Activated CD4-positive, alpha-beta T cell treated with anti-CD3 and anti-CD28 coated beads for 4 hours (primary cell): Measurements from ENCODE around the gene SRRD.

Source experiments
- DNase-seq, 2 donors: peaks; one replicate each; pipeline ENCODE4 v3.0.0-alpha.2; 2020

The SRRD gene

GRCh38 chr22:26453812-26454500 lies 29.7 kb upstream of the SRRD start:
- DNase-seq = no peak

- no peak for DNase-seq
These were observed 25.9 kb upstream of the SRRD start for GRCh38 chr22:26457661-26458272.

DNA sequence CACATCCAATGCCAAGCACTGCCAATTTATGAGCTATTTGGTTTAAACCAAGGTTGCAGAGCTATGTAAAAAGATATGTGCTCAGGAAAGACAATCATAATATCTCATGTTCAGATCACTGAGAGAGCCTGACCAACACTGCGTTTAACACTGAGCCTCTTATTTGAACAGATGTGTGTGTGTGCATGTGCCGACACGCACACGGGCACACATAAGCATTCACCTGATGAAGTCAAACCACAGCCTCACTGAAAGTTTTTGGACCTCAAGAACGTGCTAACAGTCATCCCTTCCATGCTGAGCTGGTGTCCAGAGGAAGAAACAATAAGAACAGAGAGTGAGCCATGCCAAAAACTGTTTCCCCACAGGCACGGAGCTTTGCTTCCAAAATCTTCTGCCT lies 23.5 kb upstream of the SRRD start:
- no peak for DNase-seq

DNA sequence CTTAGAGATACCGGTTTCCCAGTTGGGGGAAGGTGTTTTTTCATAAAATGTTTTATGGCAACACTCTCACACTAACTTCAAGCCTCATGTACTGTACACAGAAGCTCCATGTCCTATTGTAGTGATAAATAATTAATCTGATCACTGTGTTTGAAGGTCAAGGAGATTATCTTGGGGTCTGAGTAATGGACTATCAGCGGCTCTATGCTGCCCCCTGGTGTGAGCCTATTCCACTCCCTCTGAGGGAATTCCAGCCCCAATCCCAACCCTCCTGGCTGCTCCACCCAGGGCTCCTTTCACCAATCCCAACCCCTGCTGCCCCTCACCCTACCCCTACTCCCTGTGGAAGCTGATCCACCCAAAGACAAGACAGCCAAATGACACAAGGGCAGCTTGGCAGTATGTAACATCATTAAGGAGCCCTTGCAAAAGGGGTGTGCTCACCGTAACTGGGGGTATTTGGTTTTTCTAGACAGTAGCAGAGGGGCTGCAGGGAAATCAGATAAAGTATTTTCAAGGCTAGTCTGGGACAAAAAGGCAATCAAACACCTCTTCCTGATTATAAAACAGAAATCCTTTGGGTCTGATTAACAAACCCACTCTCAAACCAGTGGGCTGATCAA lies 22.4 kb upstream of the SRRD start:
- peak; percentile 33 to 43 for DNase-seq

GRCh38 chr22:26462051-26462450 lies 21.6 kb upstream of the SRRD start:
- DNase-seq = no peak

DNA sequence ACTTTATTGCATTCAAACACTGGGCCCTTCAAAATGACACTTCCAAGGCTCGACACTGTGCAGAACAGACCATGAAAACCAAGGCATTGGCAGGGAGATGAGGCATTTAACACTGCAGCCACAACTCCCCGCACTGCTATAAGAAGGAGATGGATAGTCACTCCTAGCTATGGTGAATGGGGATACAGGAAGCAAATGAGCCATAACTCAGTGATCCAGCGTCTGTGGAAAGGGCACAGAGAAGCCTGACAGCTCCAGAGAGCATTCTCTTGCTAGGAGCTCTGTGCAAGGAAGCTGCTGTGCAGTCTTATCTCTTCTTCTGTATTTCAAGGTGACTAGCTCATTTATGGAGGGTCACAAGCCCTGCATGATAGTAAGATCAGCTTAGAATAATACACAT lies 21.0 kb upstream of the SRRD start:
- no peak for DNase-seq

DNA sequence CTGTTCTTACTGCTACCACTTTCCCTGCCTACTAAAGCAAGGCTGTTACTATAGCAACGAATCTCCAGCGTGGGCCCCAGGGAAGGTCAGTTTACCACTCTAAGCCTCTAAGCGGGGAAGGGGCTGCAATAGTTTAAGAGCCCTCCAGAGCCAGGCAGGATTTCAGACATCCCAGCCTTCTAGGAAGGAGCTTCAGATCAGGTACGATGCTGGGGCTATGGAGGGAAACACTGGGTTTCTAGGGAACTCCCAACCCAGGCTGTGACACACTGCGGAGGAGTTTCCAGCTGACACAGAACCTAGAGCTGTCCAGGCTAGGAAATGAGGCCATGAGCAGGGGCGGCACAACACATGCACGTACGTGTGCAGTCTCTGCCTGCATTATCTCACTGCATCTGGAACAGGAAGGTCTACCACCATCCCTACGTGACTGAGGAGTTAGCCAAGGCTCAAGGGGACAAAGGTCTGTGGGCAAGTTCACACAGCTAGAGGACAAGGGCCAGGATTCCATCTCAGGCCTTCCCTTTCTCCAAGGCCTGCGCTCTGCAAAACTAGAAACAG lies 20.5 kb upstream of the SRRD start:
- no peak for DNase-seq

- no peak for DNase-seq
These were observed 20.0 kb upstream of the SRRD start for GRCh38 chr22:26463688-26464087.

- DNase-seq = no peak
These were observed 19.4 kb upstream of the SRRD start for GRCh38 chr22:26464312-26464711.

- DNase-seq = no peak
These were observed 17.5 kb upstream of the SRRD start for GRCh38 chr22:26466196-26466595.

DNA sequence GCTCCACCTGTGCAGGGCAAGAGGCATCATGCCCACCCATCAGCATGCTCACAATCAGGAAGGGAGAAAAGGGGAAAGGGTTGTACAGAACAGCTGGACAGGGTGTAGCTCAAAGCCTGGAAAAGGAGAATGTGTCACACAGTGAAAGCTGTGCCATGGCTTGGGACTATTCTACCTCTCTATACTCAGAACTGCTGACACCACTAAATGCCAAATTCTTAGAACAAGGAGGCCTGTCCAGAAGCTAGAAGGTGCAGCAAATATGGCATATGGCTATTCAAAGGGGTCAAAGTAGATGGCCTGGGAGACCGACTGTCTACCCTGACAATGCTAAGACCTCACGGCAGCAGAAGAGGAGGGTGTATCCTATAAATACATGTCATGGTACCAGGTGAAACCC lies 12.9 kb upstream of the SRRD start:
- no peak for DNase-seq

DNA sequence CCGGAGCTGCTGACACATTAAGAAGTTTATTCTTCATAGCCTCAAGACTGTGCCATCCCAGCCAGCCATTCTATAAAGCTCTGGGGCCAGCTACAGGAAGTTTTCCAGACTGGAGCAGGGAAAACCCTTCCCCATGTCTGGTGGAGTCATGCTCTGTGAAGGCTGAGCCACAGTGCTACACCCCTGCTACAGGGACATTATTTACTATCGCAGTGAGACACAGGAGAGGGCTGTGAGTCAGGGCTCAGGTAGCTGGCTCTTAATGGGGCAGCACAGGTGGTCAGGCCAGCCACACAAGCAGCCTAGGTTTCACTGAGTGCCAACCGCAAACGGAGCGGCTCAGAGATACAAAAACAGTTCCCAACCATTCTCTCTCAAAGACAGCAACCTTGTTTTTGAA lies 12.2 kb upstream of the SRRD start:
- no peak for DNase-seq

DNA sequence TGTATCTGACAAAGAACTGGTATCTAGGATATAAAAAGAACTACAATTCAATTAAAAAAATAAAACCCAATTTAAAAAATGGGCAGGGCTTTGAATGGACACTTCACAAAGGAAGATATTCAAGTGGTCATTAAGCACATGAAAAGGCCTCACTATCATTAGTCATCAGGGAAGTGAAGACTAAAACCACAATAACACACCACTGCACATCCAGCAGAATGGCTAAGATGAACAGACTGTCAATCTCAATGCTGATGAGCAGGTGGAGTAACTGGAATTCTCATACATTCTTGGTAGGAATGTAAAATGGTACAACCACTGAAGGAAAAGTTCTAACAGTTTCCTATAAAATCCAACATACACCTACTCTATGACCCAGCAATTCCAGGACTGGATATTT lies 9.0 kb upstream of the SRRD start:
- DNase-seq = no peak

DNA sequence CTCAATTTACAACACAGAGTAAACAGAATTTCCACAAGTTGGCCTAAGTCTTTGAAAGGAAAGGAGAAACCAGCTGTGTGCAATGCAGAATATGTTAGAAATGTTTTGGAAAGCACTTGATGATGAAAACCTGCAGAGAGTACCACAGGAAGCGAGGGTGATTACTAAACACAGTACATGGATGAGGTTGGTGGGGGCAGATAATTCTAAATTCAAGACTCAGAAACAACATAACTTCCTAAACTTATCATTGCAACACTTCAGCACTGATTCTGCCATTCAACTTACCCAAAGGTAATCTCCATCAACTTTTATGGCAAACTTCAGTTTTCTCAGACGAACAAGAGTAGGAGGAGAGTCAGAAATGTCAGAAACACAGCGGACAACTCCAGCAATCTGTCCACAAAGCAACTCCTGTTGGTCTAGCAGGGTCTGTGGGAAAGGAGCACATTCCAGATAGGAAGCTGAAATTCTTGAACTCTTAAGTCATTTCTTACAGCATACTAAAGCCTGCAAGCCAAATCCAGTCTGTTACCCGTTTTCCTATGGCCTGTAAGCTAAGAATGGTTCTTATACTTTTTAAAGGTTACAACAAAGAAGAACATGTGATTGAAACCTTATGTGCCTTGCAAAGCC lies 6.9 kb upstream of the SRRD start:
- no peak for DNase-seq

DNA sequence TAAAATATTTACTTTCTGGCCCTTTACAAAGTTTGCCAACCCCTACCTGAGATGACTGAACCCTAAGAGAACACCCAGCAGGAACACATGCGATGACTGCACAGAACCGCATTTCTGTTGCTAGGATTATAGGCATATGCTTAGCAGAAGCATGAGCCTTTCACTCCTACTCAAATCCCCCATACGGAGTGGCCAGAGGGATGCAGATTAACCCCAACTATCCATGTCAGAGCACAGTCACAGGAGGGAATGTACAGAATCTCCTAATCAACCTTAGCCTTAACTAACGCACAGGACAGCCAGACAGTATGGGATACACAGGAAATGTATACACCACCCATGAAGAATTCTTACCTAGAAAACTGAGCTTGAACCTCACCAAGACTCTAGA lies 6.3 kb upstream of the SRRD start:
- DNase-seq = no peak

DNA sequence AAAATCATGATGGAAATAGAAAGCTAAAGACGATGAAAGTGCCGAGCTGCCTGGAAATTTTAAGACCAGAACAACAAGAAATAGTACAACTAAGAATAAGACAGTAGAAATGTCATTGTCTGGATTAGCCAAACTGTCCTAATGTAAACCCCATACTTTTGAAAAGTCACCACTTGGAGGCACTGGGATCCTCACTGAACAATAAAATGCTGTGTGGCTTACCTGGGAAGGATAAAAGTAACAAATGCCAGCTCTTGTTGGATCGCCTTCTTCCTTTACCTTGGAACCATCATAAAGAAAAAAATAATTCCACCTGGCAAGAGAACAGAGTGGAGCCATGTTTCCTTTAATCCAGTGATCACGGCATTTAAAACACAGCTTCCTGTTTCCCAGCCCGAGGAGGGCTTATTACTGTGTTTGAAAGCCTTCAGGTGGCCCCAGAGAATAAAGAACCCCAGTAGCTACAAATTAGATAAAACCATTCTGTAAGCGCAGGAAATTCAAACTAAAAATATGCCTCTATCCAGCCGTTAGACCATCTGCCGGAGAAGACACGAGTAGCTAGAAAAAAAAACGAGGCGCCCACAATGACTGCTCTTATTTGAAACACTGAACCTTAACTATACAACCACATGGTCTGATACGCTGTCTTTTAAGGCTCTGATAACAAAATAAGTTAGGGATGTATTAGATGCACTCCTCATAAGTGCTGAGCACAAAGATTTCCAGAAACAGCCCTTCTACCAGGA lies 4.5 kb upstream of the SRRD start:
- no peak for DNase-seq

DNA sequence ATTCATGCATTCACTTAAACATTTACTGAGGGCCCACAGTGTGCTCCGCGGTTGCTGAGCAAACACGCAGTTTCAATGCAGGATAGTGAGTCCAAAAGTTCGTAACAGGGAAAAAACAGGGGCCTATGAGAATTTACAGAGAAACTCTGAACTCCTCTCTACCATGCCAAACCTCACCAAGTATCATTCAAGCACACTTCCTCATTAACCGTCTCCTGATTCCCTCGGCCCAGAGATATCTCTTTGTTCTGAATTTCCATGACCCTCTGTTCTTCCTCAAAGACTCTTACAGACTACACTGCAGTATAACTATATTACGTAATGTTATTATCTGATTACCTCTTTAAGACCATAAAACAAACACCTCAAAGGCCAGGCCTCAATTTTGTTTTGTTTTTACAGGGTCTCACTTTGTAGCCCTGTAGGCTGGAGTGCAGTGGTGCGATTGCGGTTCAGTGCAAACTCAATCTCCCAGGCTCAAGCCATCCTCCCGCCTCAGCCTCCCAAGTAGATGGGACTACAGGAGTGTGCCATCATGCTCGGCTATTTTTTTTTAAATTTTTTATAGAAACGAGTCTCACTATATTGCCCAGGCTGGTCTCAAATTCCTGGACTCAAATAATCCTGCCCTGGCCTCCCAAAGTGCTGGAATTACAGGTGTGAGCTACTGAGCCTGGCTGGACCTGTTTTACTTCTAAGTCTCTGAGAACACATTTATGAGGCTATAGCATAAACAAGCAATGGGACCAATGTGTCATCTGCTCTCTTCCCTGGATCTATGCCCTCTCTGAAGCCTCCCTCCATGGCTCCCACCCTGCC lies 3.7 kb upstream of the SRRD start:
- no peak for DNase-seq

GRCh38 chr22:26480611-26480932 lies 3.1 kb upstream of the SRRD start:
- no peak for DNase-seq

GRCh38 chr22:26481112-26481693 lies 2.5 kb upstream of the SRRD start:
- DNase-seq = no peak

GRCh38 chr22:26481694-26482093 lies 2.0 kb upstream of the SRRD start:
- DNase-seq = no peak

- DNase-seq = no peak
These were observed 1.5 kb upstream of the SRRD start for GRCh38 chr22:26482161-26482560.

GRCh38 chr22:26483043-26483438 lies 636 bp upstream of the SRRD start:
- DNase-seq = no peak
